GM12892 (cell line): ENCODE data around the gene CPNE2.

ENCODE experiments used
- POLR2A ChIP-seq: IDR thresholded peaks from 2 replicates; pipeline ENCODE4 v1.6.1; 2011; ENCODE audit warnings: low read depth, low read length, control low read depth
- POLR2AphosphoS5 ChIP-seq: IDR thresholded peaks from 2 replicates; pipeline ENCODE4 v1.6.1; 2011; ENCODE audit warnings: low read depth, low read length, control low read depth

DNA sequence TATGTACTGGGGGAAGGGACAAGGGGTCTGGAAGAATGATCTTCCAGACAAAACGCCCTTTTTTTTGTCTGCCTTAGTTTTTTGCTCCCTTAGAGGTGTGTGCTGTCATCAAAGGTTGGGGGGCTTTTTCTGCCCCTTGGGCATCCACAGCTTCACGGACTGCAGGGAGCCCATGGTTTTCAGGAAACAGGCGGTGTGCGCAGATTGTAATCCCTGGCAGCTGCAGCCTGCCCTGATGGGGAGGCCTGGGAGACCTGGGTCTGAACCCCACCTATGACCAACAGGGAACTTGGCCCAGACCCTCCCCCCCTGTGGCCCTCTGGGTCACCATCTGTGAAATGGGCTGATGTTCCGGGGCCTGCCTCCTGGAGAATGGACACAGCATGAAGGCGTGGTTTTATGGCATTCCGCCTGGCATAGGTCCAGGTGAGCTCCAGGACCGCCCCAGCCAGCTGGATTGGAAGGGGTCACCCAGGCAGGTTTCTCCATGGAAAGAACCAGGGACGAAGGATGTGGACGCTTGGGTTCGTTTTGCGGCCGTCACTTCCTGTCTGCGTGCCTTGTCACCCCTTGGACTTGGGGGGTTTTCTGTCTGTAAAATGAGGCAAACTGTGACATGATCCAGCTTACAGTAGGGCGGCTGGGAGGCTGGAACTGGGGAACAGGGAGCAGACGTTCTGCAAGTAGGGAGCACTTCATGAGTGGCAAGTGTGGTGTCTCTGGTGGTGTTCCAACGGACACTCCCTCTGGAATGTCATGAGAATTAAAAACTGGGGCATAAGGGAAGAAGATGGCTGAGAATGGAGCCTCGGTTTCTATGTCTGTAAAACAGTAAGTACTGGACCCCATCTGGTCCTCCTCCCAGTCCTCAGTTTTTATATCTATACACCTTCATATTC lies 1.5 kb downstream of the CPNE2 start:
- TF ChIP-seq POLR2AphosphoS5 (no peak), POLR2A (no peak)
